Keratinocyte (primary cell): ENCODE results near the gene NUSAP1.

ENCODE experiments used
- EZH2 ChIP-seq: IDR thresholded peaks from one replicate; pipeline ENCODE4 v1.6.1; 2012; ENCODE audit warnings: inconsistent platforms, mild to moderate bottlenecking, low read length, moderate library complexity
- TF ChIP-seq, protein P1 (sequence below), 3 experiments: IDR thresholded peaks in 1 of 3; conservative IDR thresholded peaks in 1 of 3; optimal IDR thresholded peaks in 1 of 3; 2 replicates in 2 of 3; 3 replicates in 1 of 3; pipeline versions ENCODE3 to v1.5.1; 2011; ENCODE audit warnings: low read length in 3 of 3, mild to moderate bottlenecking in 3 of 3, moderate library complexity in 2 of 3, control low read depth in 1 of 3, inconsistent platforms in 1 of 3; ENCODE audit not compliant: insufficient read depth in 2 of 3; ENCODE audit errors: extremely low read depth in 1 of 3

DNA sequence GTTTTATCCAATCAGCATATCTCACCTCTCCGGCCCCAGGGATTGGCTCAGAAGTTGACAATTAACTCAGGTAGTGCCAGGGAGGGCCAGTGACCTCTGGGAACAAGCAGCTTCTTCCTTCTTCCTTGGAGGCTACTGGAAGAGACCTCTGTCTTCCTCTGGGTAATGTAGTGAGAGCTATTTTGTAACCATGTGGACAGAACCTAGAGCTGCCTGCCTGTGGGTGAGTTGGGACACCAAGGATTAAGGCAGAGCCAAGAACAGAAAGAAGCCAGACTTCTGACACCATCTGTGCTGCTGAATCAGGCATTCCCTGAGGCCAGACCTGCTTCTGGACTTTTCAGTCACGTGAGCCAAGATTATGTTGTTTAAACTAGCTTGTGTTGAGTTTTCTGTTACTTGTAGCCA lies 75.6 kb downstream of the NUSAP1 start:
- TF ChIP-seq EZH2: no peak
- TF ChIP-seq, protein P1, sequence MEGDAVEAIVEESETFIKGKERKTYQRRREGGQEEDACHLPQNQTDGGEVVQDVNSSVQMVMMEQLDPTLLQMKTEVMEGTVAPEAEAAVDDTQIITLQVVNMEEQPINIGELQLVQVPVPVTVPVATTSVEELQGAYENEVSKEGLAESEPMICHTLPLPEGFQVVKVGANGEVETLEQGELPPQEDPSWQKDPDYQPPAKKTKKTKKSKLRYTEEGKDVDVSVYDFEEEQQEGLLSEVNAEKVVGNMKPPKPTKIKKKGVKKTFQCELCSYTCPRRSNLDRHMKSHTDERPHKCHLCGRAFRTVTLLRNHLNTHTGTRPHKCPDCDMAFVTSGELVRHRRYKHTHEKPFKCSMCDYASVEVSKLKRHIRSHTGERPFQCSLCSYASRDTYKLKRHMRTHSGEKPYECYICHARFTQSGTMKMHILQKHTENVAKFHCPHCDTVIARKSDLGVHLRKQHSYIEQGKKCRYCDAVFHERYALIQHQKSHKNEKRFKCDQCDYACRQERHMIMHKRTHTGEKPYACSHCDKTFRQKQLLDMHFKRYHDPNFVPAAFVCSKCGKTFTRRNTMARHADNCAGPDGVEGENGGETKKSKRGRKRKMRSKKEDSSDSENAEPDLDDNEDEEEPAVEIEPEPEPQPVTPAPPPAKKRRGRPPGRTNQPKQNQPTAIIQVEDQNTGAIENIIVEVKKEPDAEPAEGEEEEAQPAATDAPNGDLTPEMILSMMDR (optimal IDR thresholded peaks at IDR 0.05 in 1 of 3, IDR thresholded peaks at IDR 0.05 in 1 of 3, conservative IDR thresholded peaks at IDR 0.05 in 1 of 3; ENCODE audit: extremely low read depth in 1 of 3, insufficient read depth in 2 of 3, low read length in 3 of 3): no peak
